Right hindlimb (tissue), 1 donor: ENCODE results near the gene LRG1.
A peak's percentile ranks its signal among the peaks of the same experiment; 100 is the strongest.

ENCODE experiments used
- DNase-seq: peaks from one replicate; pipeline ENCODE4 v3.0.0-alpha.2; 2018

Gene LRG1

DNA sequence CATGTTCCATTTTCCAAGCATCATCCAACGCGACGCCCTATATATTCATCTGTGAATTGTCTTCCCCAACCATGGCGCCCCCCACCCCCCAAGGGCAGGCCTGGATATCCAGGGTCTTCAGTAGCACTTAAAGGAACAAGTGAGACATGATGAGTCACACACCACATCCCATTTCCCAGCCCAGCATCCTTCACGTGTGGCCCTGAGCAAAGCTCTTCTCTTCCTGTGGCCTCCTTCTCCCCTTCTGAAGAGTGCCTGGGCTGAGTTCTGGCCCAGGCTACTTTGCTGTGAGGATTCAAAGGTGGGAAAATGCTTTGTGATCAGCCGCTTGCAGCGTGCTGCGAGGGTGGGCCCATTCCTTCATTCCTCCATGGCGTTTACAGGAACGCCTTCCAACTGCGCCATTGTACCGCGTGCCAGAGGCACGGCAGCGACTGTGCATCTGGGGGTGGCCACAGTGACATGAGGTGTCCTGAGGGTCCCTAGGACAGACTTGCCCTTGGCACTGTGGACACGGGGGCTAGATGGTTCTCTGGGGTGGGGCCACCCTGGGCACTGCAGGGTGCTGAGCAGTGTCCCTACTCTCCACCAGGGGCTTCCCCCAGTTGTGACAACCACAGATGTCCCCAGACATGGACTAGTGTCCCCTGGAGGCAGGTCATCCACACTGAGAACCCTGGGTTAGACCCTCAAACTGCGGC, 33.2 kb downstream of the LRG1 start:
- no peak for DNase-seq

DNA sequence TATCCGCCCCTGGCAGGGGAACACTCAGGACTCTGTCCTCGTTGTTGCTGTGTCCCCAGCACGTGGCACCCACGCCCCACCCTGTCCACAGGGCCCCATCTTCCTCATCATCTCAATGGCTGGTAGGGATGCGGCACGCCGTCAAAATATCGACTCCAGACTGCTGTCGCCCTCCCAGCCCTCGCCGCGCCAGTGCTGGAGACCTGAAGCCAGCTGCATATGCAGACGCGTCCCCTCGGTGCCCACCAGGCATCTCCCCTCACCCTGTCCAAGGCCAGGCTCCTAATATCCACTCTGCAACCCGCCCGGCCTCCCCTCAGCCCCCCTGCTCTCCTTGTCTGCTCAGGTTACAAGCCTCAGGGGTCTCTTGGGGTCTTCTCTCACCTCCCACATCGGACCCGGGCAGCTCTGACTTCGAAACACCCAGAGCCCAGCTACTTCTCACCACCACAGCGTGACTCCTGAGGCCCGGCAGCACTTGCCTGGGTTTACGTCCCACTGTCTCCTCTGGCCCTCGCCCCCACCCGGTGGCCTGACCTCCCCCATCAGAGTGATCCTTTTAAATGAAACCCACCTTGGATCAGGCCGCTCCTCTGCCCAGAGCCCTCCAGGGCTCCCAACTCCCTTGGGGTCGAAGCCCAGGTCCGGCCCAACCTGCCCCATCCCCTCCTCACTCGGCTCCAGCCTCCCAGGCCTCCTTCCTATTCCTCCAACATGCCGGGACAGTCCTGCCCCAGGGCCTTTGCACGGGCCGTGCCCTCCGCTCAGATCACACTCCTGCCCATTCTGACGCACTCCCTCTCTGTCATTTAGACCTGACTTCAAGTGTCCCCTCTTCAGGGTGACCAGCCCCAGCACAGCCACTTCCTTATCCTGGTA, 34.0 kb downstream of the LRG1 start:
- DNase-seq, result no peak

DNA sequence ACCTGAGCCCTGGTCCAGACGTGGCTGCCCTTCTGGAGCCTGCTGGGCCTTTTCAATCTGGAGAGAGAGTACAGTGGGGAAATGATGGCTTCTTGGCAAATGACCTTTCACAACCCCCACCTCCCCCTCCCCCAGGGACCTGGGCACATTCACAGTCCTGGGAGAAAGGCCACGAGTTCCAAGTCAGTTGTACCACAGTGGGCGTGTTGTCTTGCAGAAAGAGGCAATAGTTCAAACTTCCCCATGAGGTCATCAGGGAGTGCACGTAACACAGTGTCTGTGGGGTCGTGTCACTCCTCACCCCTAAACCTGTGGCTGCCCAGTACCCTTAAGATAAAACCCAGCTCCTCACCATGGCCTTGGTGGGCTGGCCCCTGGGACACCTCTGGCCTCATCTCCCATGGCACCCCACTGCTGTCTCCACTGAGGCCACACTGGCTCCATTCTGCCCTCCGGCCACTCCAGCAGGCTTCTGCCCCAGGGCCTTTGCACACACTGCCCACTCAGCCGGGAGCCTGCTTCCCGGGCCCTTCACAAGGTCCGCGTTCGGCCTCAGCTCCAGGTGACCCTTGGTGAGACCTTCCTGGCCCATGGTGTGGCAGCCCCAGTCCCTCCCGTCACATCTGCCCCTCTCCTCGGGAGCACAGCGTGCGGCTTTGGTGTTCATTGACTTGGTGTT, 34.8 kb downstream of the LRG1 start:
- no peak for DNase-seq

DNA sequence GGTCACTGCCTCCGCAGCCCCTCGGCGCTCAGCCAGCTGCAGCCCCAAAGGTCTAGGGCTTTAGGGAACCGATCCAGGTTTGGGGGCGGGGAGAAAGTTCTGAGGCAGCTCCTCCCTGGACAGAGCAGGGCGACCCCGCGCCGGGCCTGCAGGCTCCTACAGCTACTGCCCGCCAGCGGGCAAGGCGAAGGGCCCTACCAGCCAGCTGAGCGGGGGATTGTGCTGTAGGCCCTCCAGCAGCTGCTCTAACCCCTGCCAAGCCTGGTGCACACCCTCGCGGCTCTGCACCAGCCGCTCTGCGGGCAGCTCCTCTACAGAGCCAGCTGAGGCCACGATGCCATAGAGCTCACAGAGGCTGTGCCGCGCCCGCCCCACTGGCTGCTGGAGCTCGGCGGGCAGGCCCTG, 35.5 kb downstream of the LRG1 start:
- DNase-seq, result peak; percentile 73

DNA sequence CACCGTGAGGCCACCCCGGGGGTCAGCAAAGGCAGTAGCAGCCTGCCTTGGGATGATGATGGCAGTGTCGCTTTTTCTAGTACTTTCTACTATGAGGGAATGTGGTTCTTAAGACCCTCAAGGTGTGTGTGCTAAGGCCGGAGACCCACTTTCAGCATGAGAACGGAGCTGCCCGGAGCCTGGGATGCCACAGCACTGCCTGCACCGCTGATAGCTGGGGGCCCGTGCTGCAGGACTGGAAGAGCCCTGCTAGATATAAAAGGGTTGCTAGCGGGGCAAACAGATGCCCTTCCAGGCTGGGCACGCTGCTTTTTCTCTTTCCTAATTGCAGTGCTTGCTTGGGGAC, 36.0 kb downstream of the LRG1 start:
- no peak for DNase-seq

DNA sequence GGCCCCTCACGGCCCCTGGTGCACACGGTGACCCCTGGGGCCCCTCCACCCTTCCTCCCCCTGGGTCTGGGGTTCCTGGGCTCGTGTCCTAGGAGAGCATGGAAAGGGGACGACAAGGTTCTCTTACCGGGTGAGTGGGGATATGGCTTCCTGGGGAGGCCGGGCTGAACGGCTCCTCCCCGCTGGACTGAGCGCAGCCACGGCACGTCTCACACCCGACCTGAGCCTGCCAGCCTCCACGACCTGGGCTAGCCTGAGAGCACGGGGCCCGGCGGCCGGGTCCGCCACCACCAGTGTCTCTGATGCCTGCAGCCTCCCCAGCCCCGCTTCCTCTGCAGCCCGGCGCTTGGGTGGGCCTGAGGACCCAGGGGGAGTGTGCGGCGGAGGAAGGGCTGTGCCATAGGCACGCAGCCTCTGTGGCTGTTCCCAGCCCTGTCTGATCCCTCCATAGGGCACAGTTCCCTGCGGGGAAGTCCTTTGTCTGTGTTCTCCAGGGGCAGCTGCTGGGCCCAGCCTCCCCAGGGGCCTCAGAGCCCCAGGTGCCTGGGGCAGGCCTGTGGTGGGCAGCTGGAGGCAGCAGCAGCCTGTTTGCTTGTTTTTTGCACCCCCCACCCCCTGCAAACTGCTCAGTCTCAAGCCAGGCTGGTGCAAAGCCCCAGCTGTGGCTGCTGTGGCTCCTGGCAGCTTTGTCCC, 36.6 kb downstream of the LRG1 start:
- DNase-seq, result no peak

DNA sequence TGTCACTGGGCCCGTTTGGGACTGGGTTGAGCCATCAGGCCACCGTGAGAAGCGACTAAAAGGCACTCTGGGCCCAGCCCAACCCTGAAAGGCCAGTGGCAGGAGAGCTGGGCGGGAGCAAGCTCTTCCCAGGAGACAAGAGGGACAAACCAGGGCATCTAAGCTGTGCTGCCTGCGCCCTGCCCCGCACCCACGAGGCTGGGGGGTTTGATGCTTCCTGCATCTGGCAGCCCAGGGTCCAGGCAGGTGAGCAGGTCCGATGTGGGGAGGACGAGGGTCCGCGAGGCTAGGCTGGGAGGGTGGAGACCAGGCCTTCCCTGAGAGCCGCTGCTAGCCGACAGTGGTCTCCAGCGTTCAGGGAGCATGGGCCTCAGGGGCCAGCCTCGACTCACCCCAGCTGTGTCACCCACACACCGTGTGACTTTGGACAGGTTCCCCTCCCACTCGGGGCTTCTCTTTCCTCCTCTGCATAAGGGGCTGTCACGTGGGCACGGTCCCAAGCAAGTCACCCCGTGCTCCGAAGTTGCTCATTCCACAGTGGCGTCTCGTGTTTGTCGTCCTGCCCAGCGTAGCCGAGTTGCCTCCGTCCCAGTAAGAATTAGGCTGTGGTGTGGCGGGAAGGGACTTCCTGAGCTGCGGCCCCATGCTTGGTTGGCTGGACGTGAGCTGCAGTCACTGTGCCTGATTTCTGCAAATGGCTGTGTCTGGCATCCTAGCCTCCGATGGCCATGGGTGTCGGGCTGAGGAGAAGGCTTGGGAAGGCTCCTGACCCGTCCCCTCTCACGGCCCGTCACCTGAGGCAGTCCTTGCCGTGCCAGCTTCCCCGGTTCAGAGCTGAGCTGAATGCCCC, 37.3 kb downstream of the LRG1 start:
- DNase-seq, result no peak

DNA sequence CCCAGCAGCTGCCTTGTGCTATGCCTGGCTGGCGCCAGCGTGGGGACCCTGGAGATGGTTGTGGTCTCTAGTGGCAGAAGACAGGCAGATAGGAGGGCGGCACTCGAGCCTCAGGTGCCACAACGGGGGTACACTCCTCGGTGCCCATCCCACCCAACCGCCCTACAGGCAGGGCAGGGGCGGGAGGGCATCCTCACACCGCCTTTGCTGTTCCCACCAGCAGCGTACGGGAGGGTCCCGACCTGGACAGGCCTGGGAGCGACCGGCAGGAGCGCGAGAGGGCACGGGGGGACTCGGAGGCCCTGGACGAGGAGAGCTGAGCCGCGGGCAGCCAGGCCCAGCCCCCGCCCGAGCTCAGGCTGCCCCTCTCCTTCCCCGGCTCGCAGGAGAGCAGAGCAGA, 38.1 kb downstream of the LRG1 start:
- no peak for DNase-seq

DNA sequence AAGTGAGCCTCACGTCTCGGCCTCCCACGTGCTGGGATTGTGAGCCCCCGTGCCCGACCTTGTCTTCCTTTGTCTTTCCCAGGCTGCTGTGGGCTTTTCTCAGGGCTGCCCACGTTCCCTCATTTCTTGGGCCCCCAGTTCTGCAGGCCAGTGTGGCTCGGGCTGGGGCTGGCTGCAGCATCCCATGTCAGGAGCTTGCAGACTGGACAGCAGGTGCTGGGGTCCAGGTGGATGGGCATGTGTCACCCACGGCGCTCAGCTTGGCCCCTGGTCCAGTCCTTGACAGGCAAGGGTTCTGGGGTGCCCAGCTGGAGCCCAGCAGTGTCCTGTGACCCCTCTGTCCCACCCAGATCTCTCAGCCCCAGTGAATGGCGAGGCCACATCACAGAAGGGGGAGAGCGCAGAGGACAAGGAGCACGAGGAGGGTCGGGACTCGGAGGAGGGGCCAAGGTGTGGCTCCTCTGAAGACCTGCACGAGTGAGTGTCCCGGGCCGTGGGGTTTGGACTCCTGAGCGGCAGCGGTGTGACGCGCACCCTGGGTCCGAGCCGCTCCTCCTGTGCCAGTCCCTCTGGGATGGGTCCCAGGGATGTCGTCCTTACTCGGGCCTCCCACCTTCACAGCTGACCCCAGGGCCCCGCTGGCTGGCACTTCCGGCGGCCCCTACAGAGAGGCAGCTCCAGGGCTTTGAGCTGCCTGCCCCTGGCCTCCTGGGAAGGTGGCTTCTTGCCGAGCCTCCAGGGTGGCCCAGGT, 38.8 kb downstream of the LRG1 start:
- no peak for DNase-seq

DNA sequence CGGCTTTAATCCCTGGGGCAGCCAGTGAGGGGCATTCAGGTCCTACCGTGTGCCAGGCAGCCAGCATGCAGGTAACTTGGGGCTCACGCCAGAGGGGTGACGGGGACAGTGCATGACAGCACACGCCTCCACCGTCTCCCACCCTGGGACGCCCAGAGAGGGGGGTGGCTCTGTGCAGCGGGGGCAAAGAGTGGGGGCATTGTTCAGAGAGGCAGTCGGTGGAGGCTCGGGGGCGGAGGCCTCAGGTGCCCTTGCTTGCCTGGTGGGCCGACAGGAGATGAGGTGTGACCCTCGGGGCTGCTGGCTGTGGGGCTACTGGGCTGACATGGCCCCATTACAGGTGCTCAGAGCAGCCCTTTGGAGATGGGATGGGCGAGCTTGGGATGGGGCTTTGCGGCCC, 40.0 kb downstream of the LRG1 start:
- no peak for DNase-seq

DNA sequence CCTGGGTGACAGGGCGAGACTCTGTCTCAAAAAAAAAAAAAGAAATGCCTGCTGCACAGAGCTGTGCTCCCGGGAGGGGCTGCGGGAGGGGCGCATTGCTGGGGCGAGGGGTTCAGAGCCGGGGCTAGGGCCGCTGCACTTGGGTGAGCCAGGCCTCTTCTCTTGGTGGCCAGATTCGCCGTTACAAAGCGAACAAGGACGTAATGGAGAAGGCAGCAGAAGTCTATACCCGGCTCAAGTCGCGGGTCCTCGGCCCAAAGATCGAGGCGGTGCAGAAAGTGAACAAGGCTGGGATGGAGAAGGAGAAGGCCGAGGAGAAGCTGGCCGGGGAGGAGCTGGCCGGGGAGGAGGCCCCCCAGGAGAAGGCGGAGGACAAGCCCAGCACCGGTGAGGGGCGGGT, 40.5 kb downstream of the LRG1 start:
- DNase-seq, result no peak

DNA sequence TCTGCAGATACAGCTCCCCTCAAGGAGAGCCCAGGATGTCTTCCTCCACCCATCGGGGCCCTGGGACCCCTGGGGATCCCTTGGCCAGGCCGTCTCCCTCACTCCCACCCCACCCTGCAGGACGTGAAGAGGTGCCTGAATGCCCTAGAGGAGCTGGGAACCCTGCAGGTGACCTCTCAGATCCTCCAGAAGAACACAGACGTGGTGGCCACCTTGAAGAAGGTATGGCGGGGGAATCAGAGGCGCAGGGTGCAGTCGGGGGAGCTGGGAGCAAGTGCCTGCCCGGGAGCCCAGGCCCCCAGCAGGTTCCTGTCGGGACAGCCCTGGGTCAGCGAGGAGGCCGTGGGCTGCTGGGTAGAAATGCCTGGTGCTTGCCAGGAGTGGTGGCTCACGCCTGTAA, 41.1 kb downstream of the LRG1 start:
- DNase-seq, result no peak

DNA sequence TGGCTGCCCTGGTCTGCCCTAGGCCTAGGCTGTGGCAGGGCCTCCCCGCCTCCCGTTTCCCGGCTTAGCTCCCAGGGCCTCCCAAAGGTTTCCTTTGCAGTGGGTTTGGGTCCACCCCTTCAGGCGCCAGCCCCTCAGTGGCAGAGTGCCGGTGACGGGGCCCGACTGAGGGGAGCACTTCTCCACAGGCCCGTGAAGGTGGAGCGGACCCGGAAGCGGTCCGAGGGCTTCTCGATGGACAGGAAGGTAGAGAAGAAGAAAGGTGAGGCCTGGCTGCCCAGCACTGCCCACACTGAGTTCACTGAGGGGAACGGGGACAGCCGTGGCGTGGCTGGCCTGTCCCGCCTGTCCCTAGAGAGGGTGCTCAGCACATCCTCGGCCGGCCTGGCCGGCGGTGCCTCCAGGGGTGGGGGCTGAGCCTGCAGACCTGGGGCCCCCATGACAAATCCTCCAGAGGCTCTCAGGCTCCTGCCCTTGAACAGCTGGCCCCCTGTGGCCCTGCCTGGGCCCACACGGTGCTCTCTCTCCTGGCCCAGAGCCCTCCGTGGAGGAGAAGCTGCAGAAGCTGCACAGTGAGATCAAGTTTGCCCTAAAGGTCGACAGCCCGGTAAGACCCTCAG, 42.0 kb downstream of the LRG1 start:
- no peak for DNase-seq

DNA sequence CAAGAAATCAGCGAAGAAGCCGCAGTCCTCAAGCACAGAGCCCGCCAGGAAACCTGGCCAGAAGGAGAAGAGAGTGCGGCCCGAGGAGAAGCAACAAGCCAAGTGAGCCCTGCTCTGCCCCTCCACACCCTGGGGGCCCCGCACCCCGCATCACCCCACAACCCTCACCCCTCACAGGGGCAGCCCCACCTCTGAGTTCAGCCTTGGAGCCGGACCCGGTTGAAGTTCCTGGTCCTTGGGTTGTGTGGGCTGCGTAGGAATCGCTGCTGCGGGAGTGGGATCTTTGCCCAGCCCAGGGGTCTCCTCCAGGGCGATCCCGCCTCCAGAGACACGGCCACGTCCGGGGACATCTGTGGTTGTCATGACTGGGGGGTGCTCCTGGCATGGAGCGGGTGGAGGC, 43.5 kb downstream of the LRG1 start:
- DNase-seq, result no peak

DNA sequence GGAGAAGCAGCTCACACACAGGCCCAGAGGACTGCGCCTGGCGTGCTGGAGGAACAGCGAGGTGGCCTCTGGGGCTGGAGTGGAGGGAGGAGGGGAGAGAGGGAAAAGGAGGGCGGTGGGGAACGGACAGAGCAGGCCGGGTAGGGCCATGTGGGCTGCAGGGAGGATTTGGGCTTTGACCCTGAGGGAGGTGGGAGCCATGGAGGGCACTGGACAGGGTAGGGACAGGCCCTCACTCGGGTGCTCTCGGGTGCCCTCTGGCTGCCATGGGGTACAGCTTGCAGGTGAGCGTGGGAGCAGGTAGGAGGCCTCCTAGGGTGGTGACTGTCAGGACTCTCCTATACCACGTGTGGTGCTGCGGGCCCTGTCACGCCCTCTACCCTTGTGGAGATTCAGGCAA, 44.4 kb downstream of the LRG1 start:
- DNase-seq, result no peak

DNA sequence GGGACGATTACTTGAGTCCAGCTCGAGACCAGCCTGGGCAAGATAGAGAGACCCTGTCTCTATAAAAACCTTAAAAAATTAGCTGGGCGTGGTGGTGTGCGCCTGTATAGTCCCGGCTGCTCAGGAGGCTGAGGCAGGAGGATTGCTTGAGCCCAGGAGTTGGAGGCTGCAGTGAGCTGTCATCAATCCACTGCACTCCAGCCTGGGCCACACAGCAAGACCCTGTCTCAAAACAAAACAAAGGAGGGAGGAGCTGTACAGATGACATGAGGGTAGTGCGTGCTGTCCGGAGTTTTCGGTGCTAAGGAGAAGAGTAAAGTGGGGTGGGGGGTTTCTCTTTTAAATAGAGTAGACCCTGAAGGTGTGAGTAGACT, 45.2 kb downstream of the LRG1 start:
- DNase-seq, result no peak

DNA sequence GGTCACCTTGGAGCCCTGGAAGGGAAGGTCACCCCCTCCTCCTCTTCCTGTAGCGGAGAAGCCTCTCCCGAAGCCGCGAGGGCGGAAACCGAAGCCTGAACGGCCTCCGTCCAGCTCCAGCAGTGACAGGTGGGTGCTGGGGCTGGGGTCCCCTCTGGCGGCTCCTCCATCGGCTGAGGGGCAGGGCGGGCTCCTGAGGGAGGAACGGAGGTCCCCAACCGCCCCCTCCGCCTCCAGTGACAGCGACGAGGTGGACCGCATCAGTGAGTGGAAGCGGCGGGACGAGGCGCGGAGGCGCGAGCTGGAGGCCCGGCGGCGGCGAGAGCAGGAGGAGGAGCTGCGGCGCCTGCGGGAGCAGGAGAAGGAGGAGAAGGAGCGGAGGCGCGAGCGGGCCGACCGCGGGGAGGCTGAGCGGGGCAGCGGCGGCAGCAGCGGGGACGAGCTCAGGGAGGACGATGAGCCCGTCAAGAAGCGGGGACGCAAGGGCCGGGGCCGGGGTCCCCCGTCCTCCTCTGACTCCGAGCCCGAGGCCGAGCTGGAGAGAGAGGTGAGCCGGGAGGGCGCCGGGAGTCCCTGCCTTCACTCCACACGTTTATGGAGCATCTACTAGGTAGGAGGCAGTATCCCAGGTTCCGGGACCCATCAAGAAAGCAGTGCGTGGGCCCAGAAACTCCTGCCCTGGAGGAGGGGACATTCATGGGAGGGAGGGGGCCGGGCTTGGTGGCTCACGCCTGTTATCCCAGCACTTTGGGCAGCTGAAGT, 45.7 kb downstream of the LRG1 start:
- DNase-seq, result no peak

DNA sequence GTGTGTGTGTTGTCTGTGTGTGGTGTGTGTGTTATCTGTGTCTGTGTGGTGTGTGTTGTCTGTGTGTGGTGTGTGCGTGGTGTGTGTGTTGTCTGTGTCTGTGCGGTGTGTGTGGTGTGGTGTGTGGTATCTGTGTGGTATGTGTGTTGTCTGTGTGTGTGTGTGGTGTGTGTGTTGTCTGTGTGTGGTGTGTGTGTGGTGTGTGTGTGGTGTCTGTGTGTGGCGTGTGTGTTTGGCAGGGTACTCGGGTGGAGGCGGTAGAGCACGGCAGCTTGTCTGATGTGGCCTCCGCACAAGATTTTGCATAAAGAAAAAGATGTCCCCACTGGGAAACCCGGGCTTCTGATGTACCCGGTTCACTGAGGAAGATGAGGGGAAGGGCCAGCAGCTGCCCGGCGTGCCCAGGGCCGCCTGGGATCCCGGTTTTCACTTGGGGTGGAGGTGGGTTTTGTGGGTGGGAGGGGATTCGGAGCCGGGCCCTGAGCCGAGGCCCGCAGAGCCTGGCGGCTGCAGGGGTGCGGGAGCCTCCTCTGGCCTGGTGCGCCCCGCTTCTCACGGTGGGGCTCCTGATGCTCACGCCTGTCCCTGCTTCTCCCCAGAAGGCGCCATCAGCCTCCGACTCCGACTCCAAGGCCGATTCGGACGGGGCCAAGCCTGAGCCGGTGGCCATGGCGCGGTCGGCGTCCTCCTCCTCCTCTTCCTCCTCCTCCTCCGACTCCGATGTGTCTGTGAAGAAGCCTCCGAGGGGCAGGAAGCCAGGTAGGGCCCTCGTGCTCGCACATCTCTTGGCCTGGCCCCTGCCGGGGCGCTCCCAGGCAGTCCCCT, 46.5 kb downstream of the LRG1 start:
- DNase-seq, result no peak

DNA sequence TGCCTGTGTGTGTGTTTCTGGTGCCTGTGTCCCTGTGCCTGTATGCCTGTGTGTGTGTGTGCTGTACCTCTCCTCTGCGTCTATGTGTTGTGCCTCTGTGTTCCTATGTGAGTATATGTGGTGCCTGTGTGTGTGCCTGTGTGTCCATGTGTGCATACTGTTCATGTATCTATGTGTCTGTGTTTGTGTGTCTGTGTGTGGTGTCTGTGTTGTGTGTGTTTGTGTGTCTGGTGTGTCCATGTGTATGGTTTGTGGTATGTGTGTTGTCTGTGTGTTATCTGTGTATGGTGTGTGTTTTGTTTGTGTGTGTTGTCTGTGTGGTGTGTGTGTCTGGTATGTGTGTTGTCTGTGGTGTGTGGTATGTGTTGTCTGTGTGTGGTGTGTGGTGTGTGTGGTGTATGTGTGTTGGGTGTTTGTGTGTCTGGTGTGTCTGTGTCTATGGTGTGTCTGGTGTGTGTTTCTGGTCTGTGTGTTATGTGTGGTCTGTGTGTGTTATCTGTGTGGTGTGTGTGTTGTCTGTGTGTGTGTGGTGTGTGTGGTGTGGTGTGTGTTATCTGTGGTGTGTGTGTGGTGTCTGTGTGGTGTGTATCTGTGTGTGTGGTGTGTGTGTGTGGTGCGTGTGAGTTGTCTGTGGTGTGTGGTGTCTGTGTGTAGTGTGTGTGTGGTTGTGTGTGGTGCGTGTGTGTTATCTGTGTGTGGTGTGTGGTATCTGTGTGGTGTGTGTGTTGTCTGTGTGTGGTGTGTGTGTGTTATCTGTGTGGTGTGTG, 47.3 kb downstream of the LRG1 start:
- no peak for DNase-seq
